Measurements from ENCODE around the gene ZNF580. TPM values are rescaled to one million over a fixed set of nuclear protein-coding genes. Genes with fewer than 3 reads are reported as not detected.

Gene ZNF580
- total and polyA plus RNA-seq, 2 of the 8 experiments (the other 6 are each of a cell fraction or from before 2014, with no cell fraction given) = 12.0 to 24.6 TPM

DNA sequence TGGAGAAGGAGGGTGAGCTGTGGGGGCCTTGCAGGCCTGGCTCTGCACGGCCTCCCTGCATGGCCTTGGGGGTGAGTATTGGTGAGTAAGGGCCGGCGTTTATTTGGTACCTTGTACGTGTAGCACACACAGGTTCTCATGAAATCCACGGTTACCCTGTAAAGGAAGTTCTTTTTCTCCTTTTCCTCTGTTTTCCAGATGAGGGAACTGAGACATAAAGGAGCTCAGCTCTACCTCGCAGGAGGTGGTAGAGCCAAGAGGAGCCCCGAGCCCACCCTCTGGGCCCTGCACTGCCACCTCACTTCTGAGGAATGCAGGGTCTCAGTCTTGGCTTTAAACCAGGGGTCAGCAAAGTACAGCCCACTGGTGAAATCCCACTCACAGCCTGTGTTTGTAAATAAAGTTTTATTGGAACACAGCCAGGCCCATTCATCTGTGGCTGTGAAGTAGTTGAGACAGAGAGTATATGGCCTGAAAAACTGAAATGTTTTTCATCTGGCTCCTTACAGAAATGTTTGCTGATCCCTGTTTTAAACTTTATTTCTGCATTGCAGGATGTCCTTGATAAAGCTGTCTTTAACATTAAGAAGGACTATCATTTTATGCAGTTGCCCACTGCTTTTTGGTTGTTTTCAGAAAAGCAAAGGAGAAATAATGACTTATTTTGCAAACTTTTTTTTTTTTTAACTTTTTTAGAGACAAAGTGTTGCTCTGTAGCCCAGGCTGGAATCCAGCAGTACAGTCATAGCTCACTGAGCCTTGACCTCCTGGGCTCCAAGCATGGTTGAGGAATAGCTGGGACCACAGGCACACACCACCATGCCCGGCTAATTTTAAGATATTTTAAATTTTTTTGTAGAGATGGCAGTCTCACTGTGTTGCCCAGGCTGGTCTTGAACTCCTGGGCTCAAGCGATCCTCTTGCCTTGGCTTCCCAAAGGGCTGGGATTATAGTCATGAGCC, 40.6 kb downstream of the ZNF580 start:
- H3K4me2 ChIP-seq (ENCODE audit: insufficient read depth in 1 of 2, low read depth in 2 of 2, low read length in 2 of 2) = no peak overlapping the region
- H2BK120ac ChIP-seq (replicated peaks; ENCODE audit: low read depth, low read length) = no peak overlapping the region
- CTCF ChIA-PET (ENCODE audit: partially characterized antibody) = interaction anchor here (0.6 to 1.4 kb wide), 6 partner anchors 17 to 474 kb away, joined by 3 to 5 read pairs (median 3); no protein-coding TSS in a partner anchor
- peaks cover 7 to 33% (median 26%) of the 10 kb centered on the region in 4 experiments; a peak in 7 of 8 replicates for H3K36me3 ChIP-seq (ENCODE audit: control insufficient read depth in 2 of 4, insufficient read depth in 4 of 4, low read length in 3 of 4)
- H2BK12ac ChIP-seq (ENCODE audit: low read depth, low read length) = no peak overlapping the region
- no peak overlapping the region for H4K8ac ChIP-seq (ENCODE audit: extremely low read depth, insufficient read depth, low read length)
- no peak overlapping the region for H2AK5ac ChIP-seq (ENCODE audit: low read depth, low read length)
- DNase-seq (ENCODE audit: low read depth in 1 of 2, low spot score in 2 of 2) (no peak), FAIRE-seq (no peak)
- H3K14ac ChIP-seq (ENCODE audit: insufficient read length) = no peak overlapping the region
- H3K79me1 ChIP-seq (ENCODE audit: low read depth, low read length) = peaks cover 18% of the 10 kb centered on the region
- no peak overlapping the region for H2BK20ac ChIP-seq (ENCODE audit: low read length)
- H3K27ac ChIP-seq (ENCODE audit: low read depth, low read length) = no peak overlapping the region
- no peak overlapping the region for H3K4me3 ChIP-seq (ENCODE audit: extremely low read depth in 1 of 4, insufficient read depth in 2 of 4, low read depth in 3 of 4, low read length in 4 of 4)
- H2BK5ac ChIP-seq (ENCODE audit: low read depth, low read length) = no peak overlapping the region
- H4K20me1 ChIP-seq (replicated peaks in 1 of 2; ENCODE audit: control insufficient read depth in 1 of 2, insufficient read depth in 2 of 2, low read length in 2 of 2) = peaks cover 11 to 35% of the 10 kb centered on the region in 2 experiments
- no peak overlapping the region for H3K23ac ChIP-seq (ENCODE audit: insufficient read length)
- H3K4me1 ChIP-seq (replicated peaks in 1 of 4; ENCODE audit: control insufficient read depth in 3 of 4, insufficient read depth in 4 of 4, low read length in 3 of 4) = no peaks in the 10 kb centered on the region; a peak in 1 of 7 replicates
- 91% methylated on average over 9 of the region's 9 CpGs; no CpG with 5 or more reads in 1 of the 2 experiments for WGBS, 2 experiments (ENCODE audit: extremely low coverage in 1 of 2, insufficient coverage in 1 of 2, insufficient read length in 1 of 2, insufficient replicate concordance in 2 of 2, low coverage in 1 of 2, low lambda C conversion rate in 2 of 2, missing lambda C conversion rate in 1 of 2)
- no peak overlapping the region for H2BK15ac ChIP-seq (ENCODE audit: low read length)
- POLR2A ChIA-PET (ENCODE audit: partially characterized antibody) = interaction anchor here (0.7 to 1.5 kb wide), 8 partner anchors 10 to 24 kb away, joined by 3 to 4 read pairs (median 3); no protein-coding TSS in a partner anchor
- H3K27me3 ChIP-seq (replicated peaks in 1 of 4; ENCODE audit: control insufficient read depth in 3 of 4, extremely low read depth in 1 of 4, insufficient read depth in 3 of 4, low read length in 3 of 4) = no peaks in the 10 kb centered on the region
- no peak overlapping the region for H3K9ac ChIP-seq (replicated peaks in 1 of 4; ENCODE audit: extremely low read depth in 1 of 4, low read depth in 3 of 4, low read length in 3 of 4)
- H3K23me2 ChIP-seq (ENCODE audit: low read depth, low read length) = no peaks in the 10 kb centered on the region
- H3K4ac ChIP-seq (replicated peaks; ENCODE audit: insufficient read length, low read depth, low read length) = no peak overlapping the region
- no peak overlapping the region for H3K18ac ChIP-seq (ENCODE audit: extremely low read depth, low read length)
- H3K56ac ChIP-seq (replicated peaks; ENCODE audit: insufficient read length, low read depth, low read length) = no peak overlapping the region
- H4K5ac ChIP-seq (ENCODE audit: insufficient read length, low read depth, low read length) = no peak overlapping the region
- no peak overlapping the region for H2AFZ ChIP-seq (ENCODE audit: low read length)
- H3K9me3 ChIP-seq (ENCODE audit: insufficient read depth in 2 of 2, low read depth in 1 of 2, low read length in 1 of 2) = no peaks in the 10 kb centered on the region
- peaks cover 11 to 67% of the 10 kb centered on the region in 2 experiments for H3K79me2 ChIP-seq (ENCODE audit: control insufficient read depth in 1 of 2, insufficient read depth in 2 of 2, low read length in 2 of 2)
- H4K91ac ChIP-seq (replicated peaks; ENCODE audit: insufficient read length, low read length) = no peak overlapping the region
- no peak for TF ChIP-seq CREB1 (IDR thresholded peaks at IDR 0.05)
- no peak for TF ChIP-seq BRCA1 (IDR thresholded peaks at IDR 0.05; ENCODE audit: low read depth, low read length)
- TF ChIP-seq CBX8 (IDR thresholded peaks at IDR 0.05; ENCODE audit: borderline replicate concordance, low read depth, low read length) = no peak
- no peak for TF ChIP-seq CBX5 (IDR thresholded peaks at IDR 0.05; ENCODE audit: low read depth, low read length)
- no peak for TF ChIP-seq YY1 (IDR thresholded peaks at IDR 0.05; ENCODE audit: low read depth, low read length)
- TF ChIP-seq RXRA (IDR thresholded peaks at IDR 0.05; ENCODE audit: insufficient read depth, low read depth, low read length) = no peak
- TF ChIP-seq JUND (IDR thresholded peaks at IDR 0.05; ENCODE audit: low read length) = no peak

Data from H1 (cell line).